K562 (cell line): ENCODE results near the gene ASS1. TPM values are rescaled to one million over a fixed set of nuclear protein-coding genes. Genes with fewer than 3 reads are reported as not detected.

Experiments used
- ARHGAP35 ChIP-seq: fragments of 450-650 bp; IDR thresholded peaks from 2 replicates; pipeline ENCODE4 v1.6.1; 2018; ENCODE audit not compliant: partially characterized antibody
- BMI1 ChIP-seq: fragments of 150-350 bp; IDR thresholded peaks from 2 replicates; pipeline ENCODE4 v1.6.1; 2014; ENCODE audit warnings: low read length
- BRF2 ChIP-seq: IDR thresholded peaks from 3 replicates; pipeline ENCODE4 v1.6.1; 2011; ENCODE audit warnings: borderline replicate concordance, mild to moderate bottlenecking; ENCODE audit not compliant: insufficient read length, insufficient read depth
- CHD4 ChIP-seq: fragments of 200-600 bp; sonication (generic); IDR thresholded peaks from 3 replicates; pipeline ENCODE4 v1.6.1; 2012; ENCODE audit warnings: low read depth, mild to moderate bottlenecking, mixed read lengths, low read length, inconsistent platforms; ENCODE audit not compliant: insufficient read depth, insufficient replicate concordance, poor library complexity, severe bottlenecking
- DEAF1 ChIP-seq: fragments of 450-650 bp; formaldehyde crosslinking; IDR thresholded peaks from 2 replicates; pipeline ENCODE4 v1.4.0; 2020; ENCODE audit warnings: mild to moderate bottlenecking, moderate library complexity
- IRF1 ChIP-seq: sonication (generic); formaldehyde crosslinking; IDR thresholded peaks from 2 replicates; pipeline ENCODE4 v1.8.0; 2022; ENCODE audit warnings: missing genetic modification reagents, mild to moderate bottlenecking, borderline replicate concordance
- PHTF2 ChIP-seq: fragments of 250-450 bp; sonication (Bioruptor Pico); IDR thresholded peaks from 2 replicates; pipeline ENCODE4 v1.5.0; 2021; ENCODE audit warnings: mild to moderate bottlenecking
- PRDM10 ChIP-seq: fragments of 450-650 bp; IDR thresholded peaks from 2 replicates; pipeline ENCODE4 v1.6.1; 2018; ENCODE audit not compliant: partially characterized antibody
- RAD51 ChIP-seq: fragments of 450-650 bp; IDR thresholded peaks from 2 replicates; pipeline ENCODE4 v1.7.1; 2016; ENCODE audit warnings: low read depth, mild to moderate bottlenecking, borderline replicate concordance
- RFX1 ChIP-seq: fragments of 450-650 bp; IDR thresholded peaks from 2 replicates; pipeline ENCODE4 v1.6.1; 2016; ENCODE audit warnings: mild to moderate bottlenecking, moderate library complexity
- SP1 ChIP-seq: sonication (generic); formaldehyde crosslinking; IDR thresholded peaks from 2 replicates; pipeline ENCODE4 v1.8.1; 2022; ENCODE audit warnings: mild to moderate bottlenecking, missing genetic modification reagents
- TEAD4 ChIP-seq, 2 experiments: sonication (generic) in 1 of 2; formaldehyde crosslinking in 1 of 2; IDR thresholded peaks; 2 replicates each; pipeline versions ENCODE4 v1.6.1 to v1.8.0; 2012 to 2022; ENCODE audit warnings: borderline replicate concordance in 1 of 2, inconsistent platforms in 1 of 2, low read length in 1 of 2, mild to moderate bottlenecking in 1 of 2, missing genetic modification reagents in 1 of 2
- ZNF449 ChIP-seq: fragments of 250-450 bp; sonication (Bioruptor Pico); IDR thresholded peaks from 2 replicates; pipeline ENCODE4 v1.8.0; 2022; ENCODE audit warnings: moderate library complexity, mild to moderate bottlenecking, inconsistent platforms
- polyA plus RNA-seq, 8 experiments: library from polyadenylated mRNA; depleted of rRNA in 4 of 8; stranded (reverse) in 5 of 8; unstranded in 3 of 8; fragments of >200 nt; fragmentation: Nextera tagmentation in 2 of 8; fragmentation: Illumina TruSeq in 1 of 8; extraction: Ambion mirVana in 2 of 8; extraction: Trizol in 1 of 8; gene quantifications; 2 replicates each; pipeline versions ENCODE4 v1.2.1 to v1.2.3, GENCODE V29; 2011 to 2014; ENCODE audit warnings: inconsistent platforms in 1 of 8, missing spikeins in 1 of 8
- total RNA-seq, 7 experiments: library from RNA; depleted of rRNA in 6 of 7; stranded (reverse); fragments of >200 nt in 6 of 7; fragmentation: Illumina TruSeq in 2 of 7; extraction: Trizol in 2 of 7; gene quantifications; 2 replicates each; pipeline versions ENCODE4 v1.2.1 to v1.2.3, GENCODE V29; 2011 to 2021; ENCODE audit warnings: low replicate concordance in 1 of 7
- TF ChIP-seq, protein P1 (sequence below): fragments of 450-650 bp; formaldehyde crosslinking; conservative IDR thresholded peaks from 2 replicates; pipeline ENCODE4 v1.4.0; 2022; ENCODE audit warnings: mild to moderate bottlenecking, missing genetic modification characterization
- TF ChIP-seq, protein P2 (sequence below): fragments of 250-450 bp; sonication (Bioruptor Pico); IDR thresholded peaks from 2 replicates; pipeline ENCODE4 v1.8.0; 2022; ENCODE audit warnings: moderate library complexity, mild to moderate bottlenecking, inconsistent platforms

The ASS1 gene
- total and polyA plus RNA-seq, 9 of the 15 experiments (the other 6 are each of a cell fraction or from before 2014, with no cell fraction given), result 1.5 to 5.7 (median 3.7) TPM

GRCh38 chr9:130537346-130538050 is 92.7 kb downstream of the ASS1 start (continued):
- TF ChIP-seq TEAD4 (IDR thresholded peaks at IDR 0.05; ENCODE audit: low read length) (peak; percentile 98), TEAD4 (CRISPR knock-in tag; IDR thresholded peaks at IDR 0.05; ENCODE audit: borderline replicate concordance) (no peak), RAD51 (peak; percentile 55; the same call in 1 of the 2 replicates), SP1 (CRISPR knock-in tag) (no peak; the same call in 1 of the 2 replicates), RFX1 (no peak), DEAF1 (no peak), ZNF449 (peak; percentile 74; the same call in 1 of the 2 replicates), BMI1 (no peak), ARHGAP35 (no peak), PHTF2 (no peak), PRDM10 (peak; percentile 94), IRF1 (CRISPR knock-in tag) (no peak), CHD4 (no peak), BRF2 (no peak)
- TF ChIP-seq, protein P1, sequence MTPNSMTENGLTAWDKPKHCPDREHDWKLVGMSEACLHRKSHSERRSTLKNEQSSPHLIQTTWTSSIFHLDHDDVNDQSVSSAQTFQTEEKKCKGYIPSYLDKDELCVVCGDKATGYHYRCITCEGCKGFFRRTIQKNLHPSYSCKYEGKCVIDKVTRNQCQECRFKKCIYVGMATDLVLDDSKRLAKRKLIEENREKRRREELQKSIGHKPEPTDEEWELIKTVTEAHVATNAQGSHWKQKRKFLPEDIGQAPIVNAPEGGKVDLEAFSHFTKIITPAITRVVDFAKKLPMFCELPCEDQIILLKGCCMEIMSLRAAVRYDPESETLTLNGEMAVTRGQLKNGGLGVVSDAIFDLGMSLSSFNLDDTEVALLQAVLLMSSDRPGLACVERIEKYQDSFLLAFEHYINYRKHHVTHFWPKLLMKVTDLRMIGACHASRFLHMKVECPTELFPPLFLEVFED (CRISPR knock-in tag), result no peak
- TF ChIP-seq, protein P2, sequence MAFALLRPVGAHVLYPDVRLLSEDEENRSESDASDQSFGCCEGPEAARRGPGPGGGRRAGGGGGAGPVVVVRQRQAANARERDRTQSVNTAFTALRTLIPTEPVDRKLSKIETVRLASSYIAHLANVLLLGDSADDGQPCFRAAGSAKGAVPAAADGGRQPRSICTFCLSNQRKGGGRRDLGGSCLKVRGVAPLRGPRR, result no peak
